Subcutaneous adipose tissue (tissue), 4 donors: ENCODE data around the gene FSTL4. TPM values are rescaled to one million over a fixed set of nuclear protein-coding genes. Genes with fewer than 3 reads are reported as not detected.

Experiments used
- total RNA-seq, 4 donors: library from RNA; depleted of rRNA; stranded (reverse); fragments of >200 nt; gene quantifications; one replicate each; pipeline ENCODE4 v1.1.0, GENCODE V29; 2016
- TF ChIP-seq, protein P1 (sequence below): fragments of 450-650 bp; IDR thresholded peaks from one replicate; pipeline ENCODE4 v1.5.1; 2016; ENCODE audit warnings: low read depth, mild to moderate bottlenecking, control low read depth, antibody characterized with exemption, moderate library complexity

The FSTL4 gene
- total RNA-seq, 4 donors from 2014 or later, result not detected

DNA sequence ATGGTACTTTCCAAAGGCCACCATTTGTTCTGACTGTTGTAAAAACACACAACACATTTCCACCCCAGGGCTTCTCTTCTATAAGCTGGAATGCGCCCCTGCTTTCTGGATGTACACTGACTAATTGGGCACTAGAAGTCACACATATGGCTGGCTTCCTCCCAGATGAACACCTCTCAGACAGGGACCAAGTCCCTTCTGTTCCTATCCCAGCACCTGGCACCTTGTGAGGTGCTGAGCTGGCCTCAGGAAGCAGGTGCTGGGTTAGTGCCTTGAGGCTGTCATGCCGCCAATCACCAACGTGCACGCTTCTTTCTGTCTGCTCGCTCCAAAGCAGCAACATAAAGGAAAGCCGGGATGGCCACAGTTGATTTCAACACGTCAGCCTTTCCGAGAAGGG lies 93.2 kb downstream of the FSTL4 start:
- TF ChIP-seq, protein P1, sequence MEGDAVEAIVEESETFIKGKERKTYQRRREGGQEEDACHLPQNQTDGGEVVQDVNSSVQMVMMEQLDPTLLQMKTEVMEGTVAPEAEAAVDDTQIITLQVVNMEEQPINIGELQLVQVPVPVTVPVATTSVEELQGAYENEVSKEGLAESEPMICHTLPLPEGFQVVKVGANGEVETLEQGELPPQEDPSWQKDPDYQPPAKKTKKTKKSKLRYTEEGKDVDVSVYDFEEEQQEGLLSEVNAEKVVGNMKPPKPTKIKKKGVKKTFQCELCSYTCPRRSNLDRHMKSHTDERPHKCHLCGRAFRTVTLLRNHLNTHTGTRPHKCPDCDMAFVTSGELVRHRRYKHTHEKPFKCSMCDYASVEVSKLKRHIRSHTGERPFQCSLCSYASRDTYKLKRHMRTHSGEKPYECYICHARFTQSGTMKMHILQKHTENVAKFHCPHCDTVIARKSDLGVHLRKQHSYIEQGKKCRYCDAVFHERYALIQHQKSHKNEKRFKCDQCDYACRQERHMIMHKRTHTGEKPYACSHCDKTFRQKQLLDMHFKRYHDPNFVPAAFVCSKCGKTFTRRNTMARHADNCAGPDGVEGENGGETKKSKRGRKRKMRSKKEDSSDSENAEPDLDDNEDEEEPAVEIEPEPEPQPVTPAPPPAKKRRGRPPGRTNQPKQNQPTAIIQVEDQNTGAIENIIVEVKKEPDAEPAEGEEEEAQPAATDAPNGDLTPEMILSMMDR, result no peak

DNA sequence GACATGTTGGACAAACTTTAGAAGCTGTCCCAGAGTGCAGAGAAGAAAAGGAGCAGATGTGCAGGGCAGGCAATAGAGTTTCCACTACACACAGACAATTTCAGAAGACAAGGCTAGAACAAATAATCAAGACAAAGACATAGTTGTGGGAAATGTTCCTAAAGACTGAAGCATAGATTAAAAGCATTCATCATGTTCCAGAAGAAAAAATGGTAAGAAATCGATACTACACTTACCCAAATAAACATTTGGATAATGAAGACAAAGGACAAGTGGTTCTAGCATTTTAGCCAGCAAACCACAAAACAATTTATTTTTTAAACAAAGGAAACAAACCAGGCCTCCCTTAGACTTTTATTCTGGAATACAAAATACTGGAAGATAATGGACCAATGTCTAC lies 97.9 kb downstream of the FSTL4 start:
- TF ChIP-seq, protein P1, result no peak

DNA sequence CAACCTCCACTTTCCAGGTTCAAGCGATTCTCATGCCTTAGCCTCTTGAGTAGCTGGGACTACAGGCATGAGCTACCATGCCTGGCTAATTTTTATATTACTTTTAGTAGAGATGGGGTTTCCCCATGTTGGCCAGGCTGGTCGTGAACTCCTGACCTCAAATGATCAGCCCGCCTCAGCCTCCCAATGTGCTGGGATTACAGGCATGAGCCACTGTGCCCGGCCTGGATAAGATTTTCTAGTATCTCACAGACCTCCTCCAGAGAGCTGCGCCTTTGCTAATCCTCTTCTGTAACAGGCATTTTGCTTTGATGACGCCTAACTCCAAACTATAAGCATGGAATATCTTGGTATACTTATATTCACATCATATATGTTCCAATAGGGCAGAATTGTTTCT lies 99.4 kb downstream of the FSTL4 start:
- TF ChIP-seq, protein P1, result no peak

DNA sequence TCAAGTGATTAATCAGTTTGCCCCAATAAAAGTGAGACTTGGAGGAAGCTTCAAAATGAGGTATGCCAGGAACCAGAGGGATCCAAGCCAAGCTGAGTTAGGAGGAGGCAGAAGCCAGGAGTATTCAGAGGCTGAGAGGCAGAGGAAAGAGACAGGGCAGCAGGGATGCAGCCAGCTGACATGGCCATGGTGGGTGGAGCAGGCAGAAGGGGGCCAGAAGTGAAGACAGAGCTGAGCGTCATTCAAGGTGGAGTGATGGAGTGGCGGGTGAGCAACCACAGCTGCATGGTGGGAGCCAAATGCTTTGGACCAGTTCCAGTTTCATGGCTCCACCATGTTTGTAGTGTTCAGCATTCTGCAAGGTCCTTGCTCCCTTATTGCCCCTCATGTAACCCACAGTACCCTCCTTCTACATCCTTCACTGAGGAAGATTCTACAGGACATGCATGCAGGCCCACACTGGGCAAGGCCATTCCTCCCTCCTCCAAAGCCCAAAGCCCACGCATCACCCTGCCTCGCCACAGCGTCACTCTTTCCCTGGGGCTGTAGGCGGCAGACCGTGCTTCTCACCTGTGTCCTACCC lies 100.6 kb downstream of the FSTL4 start:
- TF ChIP-seq, protein P1, result no peak

DNA sequence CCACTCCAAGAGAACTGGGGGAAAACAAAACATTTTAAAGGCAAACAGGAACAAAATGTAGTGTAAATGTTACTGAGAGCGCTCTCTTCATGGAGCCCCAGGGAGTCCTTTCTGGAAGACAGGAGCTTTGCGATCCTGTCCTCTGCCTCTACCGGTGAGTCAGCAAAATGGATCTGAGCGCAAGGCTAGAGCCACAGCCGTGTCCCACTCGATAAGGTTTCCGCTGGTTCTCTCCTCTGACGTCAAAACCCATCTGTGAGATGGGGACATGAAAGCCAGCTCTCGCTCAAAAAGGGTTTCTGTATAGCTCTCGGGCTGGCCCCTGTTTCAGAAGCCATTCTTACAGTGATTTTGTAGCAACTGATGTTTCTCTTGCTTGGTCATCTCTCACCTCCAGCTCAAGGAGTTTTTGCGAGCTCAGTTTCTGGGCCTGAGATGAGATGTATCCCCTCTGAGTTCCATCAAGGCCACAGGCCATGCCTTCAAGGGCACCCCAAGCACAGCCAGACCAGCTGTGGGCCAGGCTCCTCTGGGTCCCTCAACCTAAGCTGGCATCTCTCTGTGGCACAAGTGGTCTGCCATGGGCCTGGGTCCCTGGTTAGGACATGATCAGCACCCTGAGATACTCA lies 101.6 kb downstream of the FSTL4 start:
- TF ChIP-seq, protein P1, result no peak

DNA sequence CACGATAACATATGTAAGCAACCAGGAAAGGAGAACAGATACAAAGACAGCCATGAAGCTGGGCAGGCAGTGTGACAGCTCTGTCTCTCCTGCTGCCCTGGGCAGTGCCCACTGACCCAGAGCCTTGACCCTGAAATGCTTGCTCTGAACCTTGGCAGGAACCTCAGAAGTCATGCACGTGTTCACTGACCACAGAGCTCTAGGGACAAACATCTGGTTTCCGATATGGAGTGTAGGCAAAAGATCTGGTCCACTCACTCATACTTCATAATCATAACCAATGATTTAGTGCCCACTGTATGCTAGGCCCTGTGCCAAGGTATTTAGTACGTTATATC lies 102.6 kb downstream of the FSTL4 start:
- TF ChIP-seq, protein P1, result no peak

DNA sequence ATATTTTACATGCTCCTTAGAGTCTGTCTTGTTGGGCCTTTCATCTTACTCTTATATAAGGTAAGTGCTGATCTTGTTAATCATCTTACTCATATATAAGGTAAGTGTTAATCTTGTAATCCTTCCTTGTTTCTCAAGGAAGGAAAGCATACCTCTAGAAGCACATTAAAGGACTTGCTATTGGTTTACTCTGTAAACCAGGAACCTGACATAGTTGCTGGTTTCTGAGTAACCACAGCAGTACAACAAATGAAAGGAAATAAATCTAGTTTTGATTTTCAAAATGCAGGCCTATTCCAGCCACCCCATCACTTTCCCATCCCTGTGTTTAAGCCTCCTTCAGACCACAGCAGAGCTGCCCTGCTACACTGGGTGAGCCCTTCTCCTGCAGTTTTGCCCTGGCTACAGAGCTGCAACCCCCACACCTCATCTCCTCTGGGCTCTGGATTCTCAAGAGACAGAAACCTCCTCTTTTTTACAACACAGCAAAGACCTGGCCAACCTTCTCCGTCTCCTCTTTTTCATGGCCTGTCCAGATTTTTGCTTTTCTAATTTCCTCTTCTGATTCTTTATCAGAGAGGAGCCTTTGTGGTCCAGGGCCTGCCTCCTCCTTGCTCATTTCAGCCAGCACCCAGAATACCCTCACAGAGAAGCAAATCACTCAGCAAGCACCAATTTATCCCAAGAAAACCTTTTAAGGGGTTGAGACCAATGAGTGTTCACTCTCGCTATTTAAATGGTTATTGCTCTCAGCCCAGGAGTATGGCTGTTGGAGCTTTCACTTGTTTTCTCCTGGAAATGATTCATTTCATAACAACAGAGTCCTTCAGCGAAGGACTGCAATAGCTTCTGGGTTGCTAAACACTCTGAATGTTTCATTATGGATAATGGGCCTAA lies 103.2 kb downstream of the FSTL4 start:
- TF ChIP-seq, protein P1, result no peak
